Stimulated activated CD4-positive, alpha-beta T cell treated with anti-CD3 and anti-CD28 coated beads, TNF-alpha, amount 100 ng/mL, for 1 hour (primary cell): ENCODE measurements around the gene KLF15.

Source experiments
- DNase-seq, 3 donors: peaks; one replicate each; pipeline ENCODE4 v3.0.0-alpha.2; 2020; ENCODE audit warnings: low read depth in 3 of 3, low spot score in 1 of 3

KLF15 gene

GRCh38 chr3:126361211-126361610 lies 4.0 kb upstream of the KLF15 start:
- DNase-seq = no peak

- no peak for DNase-seq
Observed at GRCh38 chr3:126360714-126361060, 3.5 kb upstream of the KLF15 start.

GRCh38 chr3:126360046-126360713 lies 3.0 kb upstream of the KLF15 start:
- no peak for DNase-seq

GRCh38 chr3:126358816-126359181 lies 1.6 kb upstream of the KLF15 start:
- no peak for DNase-seq

- no peak for DNase-seq
Observed at GRCh38 chr3:126358038-126358815, 1.0 kb upstream of the KLF15 start.

GRCh38 chr3:126356373-126357264 lies 589 bp downstream of the KLF15 start:
- DNase-seq = no peak

GRCh38 chr3:126355777-126356372 lies 1.3 kb downstream of the KLF15 start:
- DNase-seq = no peak

- DNase-seq = no peak
Observed at GRCh38 chr3:126355251-126355650, 2.0 kb downstream of the KLF15 start.

GRCh38 chr3:126354776-126355175 lies 2.4 kb downstream of the KLF15 start:
- DNase-seq = no peak

GRCh38 chr3:126353694-126354321 lies 3.4 kb downstream of the KLF15 start:
- DNase-seq = no peak

- no peak for DNase-seq
Observed at GRCh38 chr3:126352476-126353454, 4.4 kb downstream of the KLF15 start.

GRCh38 chr3:126351771-126352475 lies 5.3 kb downstream of the KLF15 start:
- no peak for DNase-seq

- no peak for DNase-seq
Observed at GRCh38 chr3:126351086-126351770, 6.0 kb downstream of the KLF15 start.

- DNase-seq = no peak
Observed at GRCh38 chr3:126350502-126351085, 6.6 kb downstream of the KLF15 start.

- DNase-seq = no peak
Observed at GRCh38 chr3:126349611-126350501, 7.4 kb downstream of the KLF15 start.

GRCh38 chr3:126349071-126349470 lies 8.1 kb downstream of the KLF15 start:
- no peak for DNase-seq

GRCh38 chr3:126348308-126348920 lies 8.8 kb downstream of the KLF15 start:
- no peak for DNase-seq
